HG02763 (cell line): ENCODE data around the gene SECTM1.
"Not testable (repeated sequence)": the region's sequence is repeated elsewhere in the genome, so short reads cannot be mapped to it uniquely, and the experiment has no call there.

Experiments
- ATAC-seq: cut with Tn5 transposase; IDR thresholded peaks from one replicate; pipeline ENCODE4 v1.9.1; 2021; ENCODE audit warnings: mild to moderate bottlenecking, moderate library complexity; ENCODE audit not compliant: unreplicated experiment

Gene SECTM1

GRCh38 chr17:82370471-82371332 is 37.1 kb upstream of the SECTM1 start:
- no peak for ATAC-seq

- ATAC-seq: no peak
These were observed 35.6 kb upstream of the SECTM1 start for GRCh38 chr17:82369211-82369610.

- no peak for ATAC-seq
These were observed 34.4 kb upstream of the SECTM1 start for GRCh38 chr17:82367724-82368524.

GRCh38 chr17:82366749-82367148 is 33.2 kb upstream of the SECTM1 start:
- no peak for ATAC-seq

- ATAC-seq: no peak
These were observed 32.2 kb upstream of the SECTM1 start for GRCh38 chr17:82365606-82366295.

- ATAC-seq: no peak
These were observed 28.5 kb upstream of the SECTM1 start for GRCh38 chr17:82361885-82362633.

GRCh38 chr17:82359451-82360074 is 26.0 kb upstream of the SECTM1 start:
- ATAC-seq: not testable (repeated sequence)

GRCh38 chr17:82358465-82359350 is 25.1 kb upstream of the SECTM1 start, which contains the start of gene TEX19:
TEX19 (plus strand) TSS chr17:82359247; CDS start chr17:82362151, 2,904 bp downstream.
- ATAC-seq: no peak

- no peak for ATAC-seq
These were observed 23.8 kb upstream of the SECTM1 start for GRCh38 chr17:82357394-82357793.

- ATAC-seq: no peak
These were observed 23.3 kb upstream of the SECTM1 start for GRCh38 chr17:82356845-82357355.

- ATAC-seq: no peak
These were observed 22.3 kb upstream of the SECTM1 start for GRCh38 chr17:82355770-82356427.

- ATAC-seq: no peak
These were observed 21.3 kb upstream of the SECTM1 start for GRCh38 chr17:82354804-82355308.

- ATAC-seq: no peak
These were observed 19.9 kb upstream of the SECTM1 start for GRCh38 chr17:82353484-82353883.

- peak; percentile 32 for ATAC-seq
These were observed 18.3 kb upstream of the SECTM1 start for GRCh38 chr17:82351713-82352488.

GRCh38 chr17:82351254-82351712 is 17.7 kb upstream of the SECTM1 start:
- peak; percentile 38 for ATAC-seq

GRCh38 chr17:82350182-82351030 is 16.8 kb upstream of the SECTM1 start:
- ATAC-seq: no peak
